NCI-H748 (cell line): ENCODE measurements around the gene CDK5RAP1.
"Not testable (repeated sequence)": the region's sequence is repeated elsewhere in the genome, so short reads cannot be mapped to it uniquely, and the experiment has no call there.

Experiments
- DNase-seq: peaks from one replicate; lab custom pipeline; 2025; ENCODE audit not compliant: unreplicated experiment; lab: John Stamatoyannopoulos, UW

Gene CDK5RAP1, protein sequence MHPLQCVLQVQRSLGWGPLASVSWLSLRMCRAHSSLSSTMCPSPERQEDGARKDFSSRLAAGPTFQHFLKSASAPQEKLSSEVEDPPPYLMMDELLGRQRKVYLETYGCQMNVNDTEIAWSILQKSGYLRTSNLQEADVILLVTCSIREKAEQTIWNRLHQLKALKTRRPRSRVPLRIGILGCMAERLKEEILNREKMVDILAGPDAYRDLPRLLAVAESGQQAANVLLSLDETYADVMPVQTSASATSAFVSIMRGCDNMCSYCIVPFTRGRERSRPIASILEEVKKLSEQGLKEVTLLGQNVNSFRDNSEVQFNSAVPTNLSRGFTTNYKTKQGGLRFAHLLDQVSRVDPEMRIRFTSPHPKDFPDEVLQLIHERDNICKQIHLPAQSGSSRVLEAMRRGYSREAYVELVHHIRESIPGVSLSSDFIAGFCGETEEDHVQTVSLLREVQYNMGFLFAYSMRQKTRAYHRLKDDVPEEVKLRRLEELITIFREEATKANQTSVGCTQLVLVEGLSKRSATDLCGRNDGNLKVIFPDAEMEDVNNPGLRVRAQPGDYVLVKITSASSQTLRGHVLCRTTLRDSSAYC

DNA sequence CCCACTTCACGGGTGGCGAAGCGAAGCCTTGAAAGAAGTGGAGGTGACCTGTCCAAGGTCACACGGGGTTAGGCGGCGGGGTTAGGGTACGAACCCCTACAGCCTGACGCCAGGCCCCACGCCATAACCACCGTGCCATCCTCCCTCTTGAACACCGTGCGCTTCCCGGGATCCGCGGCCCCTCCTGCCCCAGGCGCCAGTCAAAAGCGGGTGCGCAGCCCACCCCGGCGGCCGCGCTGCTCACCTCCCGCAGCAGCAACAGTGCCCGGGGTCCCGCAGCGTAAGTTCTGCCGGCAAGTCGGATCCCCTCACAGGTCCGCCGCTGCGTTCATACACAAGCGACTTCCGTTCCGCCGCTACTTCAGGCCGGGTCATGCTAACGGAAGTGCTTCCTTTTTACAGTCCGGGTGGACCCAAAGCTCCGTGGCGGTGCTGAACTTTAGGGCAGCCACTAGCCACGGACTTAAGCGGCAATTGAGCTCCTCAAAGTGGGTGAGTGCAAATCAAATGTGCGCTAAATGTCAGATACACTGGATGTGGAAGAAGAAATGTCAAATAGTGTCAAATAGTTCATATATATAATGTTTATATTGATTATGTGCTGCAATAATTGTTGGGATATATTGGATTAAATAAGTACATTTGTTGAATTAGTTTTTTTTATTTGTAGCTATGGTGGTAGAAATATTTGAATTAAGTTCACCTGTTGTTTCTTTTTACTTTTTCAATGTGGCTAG is at the start of gene CDK5RAP1:
Gene CDK5RAP1, minus strand, starts transcription at position 336 of the 737 bp plus-strand sequence. CDS start 4,455 bp downstream, outside the sequence.
- DNase-seq = peak; percentile 94

- DNase-seq = no peak
Observed at GRCh38 chr20:33450867-33451266, 49.5 kb upstream of the CDK5RAP1 start.

GRCh38 chr20:33445881-33446625 is 44.7 kb upstream of the CDK5RAP1 start:
- no peak for DNase-seq

DNA sequence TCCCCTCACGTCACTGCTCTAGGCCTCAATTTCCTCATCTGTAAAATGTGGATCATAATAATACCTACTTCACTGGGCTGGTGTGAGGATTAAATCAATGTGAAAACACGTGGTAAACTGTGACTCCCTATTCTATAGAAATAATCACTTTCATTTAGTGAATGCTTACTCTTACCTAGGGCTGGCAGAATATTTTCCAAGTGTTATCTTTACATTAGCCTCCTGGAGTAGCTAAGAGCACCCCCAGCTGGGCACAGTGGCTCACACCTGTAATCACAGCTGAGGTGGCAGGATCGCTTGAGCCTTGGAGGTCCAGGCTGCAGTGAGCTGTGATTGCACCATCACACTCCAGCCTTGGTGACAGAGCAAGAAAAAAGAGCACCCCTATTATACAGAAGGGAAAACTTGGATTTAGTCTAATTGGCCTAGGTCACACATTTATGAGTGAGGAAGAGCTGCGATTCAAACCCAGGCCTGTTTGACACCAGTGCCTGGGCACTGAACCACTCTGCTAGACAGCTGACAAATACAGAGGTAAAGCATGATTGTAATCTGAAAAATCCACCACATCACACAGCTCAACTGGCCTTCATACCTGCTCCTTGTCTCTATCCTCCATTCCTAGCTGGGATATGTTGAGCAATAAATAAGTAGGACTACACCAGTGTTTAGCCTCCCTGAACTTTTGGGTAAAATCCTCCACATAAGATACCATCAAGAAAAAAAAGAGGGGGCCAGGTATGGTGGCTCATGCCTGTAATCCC is 43.7 kb upstream of the CDK5RAP1 start:
- DNase-seq = peak; percentile 26

DNA sequence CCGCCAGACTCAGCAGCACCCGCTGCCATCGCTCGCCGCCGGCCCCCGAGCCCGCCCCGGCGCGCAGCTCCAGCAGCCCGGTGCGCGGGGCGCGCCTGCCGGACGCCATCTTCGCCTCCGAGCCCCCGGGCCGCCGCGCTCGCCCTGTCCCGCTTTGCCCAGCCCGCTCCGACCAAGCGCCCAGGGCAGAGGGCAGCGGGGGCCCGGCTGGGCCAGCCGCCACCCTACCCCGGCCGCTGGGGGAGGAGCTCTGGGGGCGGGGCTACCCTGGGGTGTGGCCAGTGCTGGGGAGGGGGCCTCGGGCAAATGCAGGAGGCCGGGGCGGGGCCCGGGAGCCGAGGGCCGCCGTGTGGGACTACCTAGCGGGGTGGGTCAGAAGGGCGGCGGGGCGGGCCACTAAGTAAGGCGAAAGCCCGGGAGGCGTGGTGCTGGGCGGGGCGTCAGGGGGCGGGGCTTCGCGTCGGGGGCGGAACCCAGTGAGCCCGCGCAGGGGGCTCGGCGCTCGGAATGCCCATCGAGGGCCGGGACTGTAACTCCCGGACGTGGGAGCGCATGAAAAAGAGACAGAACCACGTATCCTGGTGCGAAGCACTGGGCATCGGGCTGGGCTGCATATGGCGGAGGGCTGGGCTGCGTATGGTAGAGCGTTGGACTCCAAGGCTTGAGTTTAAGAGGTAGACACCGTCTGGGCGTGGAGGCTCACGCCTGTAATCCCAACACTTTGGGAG is 42.4 kb upstream of the CDK5RAP1 start, which contains the start of gene SNTA1:
Gene SNTA1, minus strand, starts transcription at position 252 of the 728 bp plus-strand sequence. Its CDS starts 143 bp downstream, at position 109.
- peak; percentile 90 for DNase-seq

GRCh38 chr20:33443006-33443511 is 41.7 kb upstream of the CDK5RAP1 start:
- DNase-seq = peak; percentile 68

- DNase-seq = no peak
Observed at GRCh38 chr20:33442136-33443005, 41.1 kb upstream of the CDK5RAP1 start.

- DNase-seq = peak; percentile 28
Observed at GRCh38 chr20:33441142-33441955, 40.0 kb upstream of the CDK5RAP1 start.

GRCh38 chr20:33440562-33440961 is 39.2 kb upstream of the CDK5RAP1 start:
- not testable (repeated sequence) for DNase-seq

DNA sequence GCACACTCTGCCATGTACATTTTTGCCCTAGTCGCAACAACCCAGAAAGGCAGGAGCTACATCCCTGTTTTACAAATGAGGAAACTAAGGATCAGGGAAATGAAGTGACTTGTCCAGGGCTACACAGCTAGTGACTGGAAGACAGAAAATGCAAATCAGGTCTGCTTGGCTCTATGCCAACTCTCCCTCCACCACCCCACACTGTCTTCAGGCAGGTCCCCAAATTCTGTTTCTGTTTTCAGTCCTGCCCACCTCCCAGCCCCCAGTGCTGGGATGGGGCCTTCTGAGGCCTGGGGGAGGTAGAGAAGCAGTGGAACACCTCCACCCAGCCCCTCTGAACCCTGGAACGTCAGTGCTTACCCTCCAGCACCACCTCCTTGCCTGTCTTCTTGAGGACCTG is 37.2 kb upstream of the CDK5RAP1 start:
- DNase-seq = no peak

DNA sequence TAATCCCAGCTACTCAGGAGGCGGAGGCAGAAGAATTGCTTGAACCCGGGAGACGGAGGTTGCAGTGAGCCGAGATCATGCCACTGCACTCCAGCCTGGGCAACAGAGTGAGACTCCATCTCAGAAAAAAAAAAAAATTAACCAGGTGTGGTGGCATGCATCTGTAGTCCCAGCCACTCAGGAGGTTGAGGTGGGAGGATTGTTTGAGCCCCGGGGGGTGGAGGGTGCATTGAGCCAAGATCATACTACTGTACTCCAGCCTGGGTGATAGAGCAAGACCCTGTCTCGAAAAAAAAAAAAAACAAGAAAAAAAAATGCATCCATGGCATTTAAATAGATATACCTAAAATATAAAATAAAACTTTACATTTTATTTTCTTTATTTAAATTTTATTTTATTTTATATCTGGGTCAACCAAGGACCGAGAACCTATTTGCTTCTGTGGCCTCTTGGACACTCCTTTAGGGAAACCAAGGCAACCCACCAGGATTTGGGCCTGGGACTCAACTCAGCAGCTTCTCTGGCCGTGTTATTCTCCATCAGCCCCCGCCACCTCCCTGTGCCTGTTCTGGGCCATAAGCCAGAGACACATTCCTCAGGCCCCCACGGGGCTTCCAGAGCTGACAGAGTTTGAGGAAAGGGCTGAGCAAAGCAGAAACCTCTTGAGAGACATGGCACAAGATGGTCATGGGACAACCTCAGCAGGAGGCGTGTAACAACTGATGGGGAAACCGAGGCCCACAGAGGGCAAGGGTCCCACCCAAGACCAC is 36.0 kb upstream of the CDK5RAP1 start:
- DNase-seq = no peak

- DNase-seq = no peak
Observed at GRCh38 chr20:33434434-33434833, 33.1 kb upstream of the CDK5RAP1 start.

DNA sequence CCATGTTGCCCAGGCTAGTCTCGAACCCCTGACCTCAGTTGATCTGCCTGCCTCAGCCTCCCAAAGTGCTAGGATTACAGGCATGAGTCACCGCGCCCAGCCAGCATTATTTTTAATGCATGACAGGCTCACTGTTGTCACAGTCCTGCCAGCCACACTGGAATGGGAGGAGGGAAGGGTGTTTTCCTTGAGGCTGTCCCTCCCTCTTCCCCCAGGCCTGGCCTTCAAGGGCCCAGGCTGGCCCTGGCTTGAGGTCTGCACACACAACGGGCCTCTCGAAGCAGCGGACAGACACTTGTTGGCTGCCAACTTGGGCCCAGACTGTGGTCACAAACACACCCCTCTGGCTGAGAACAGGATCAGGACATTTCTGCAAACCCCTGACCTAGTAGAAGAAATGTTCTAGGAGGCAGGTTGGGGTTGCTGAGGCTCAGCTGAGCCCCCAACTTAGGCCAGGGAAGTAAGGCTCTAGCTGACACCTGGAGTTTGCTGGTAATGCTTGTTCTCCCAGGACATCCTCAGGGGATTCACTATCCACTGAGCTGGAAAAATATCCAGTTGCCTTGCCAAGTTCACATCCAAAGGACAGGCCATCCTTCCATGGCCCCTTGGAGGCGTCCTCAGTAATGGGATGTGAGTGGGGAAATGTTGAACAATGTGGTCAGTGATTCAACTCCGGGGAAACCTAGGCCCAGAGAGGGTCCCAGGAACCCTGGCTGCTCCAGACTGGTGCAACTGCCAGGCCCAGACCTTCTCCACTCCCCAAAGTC is 32.3 kb upstream of the CDK5RAP1 start:
- no peak for DNase-seq

DNA sequence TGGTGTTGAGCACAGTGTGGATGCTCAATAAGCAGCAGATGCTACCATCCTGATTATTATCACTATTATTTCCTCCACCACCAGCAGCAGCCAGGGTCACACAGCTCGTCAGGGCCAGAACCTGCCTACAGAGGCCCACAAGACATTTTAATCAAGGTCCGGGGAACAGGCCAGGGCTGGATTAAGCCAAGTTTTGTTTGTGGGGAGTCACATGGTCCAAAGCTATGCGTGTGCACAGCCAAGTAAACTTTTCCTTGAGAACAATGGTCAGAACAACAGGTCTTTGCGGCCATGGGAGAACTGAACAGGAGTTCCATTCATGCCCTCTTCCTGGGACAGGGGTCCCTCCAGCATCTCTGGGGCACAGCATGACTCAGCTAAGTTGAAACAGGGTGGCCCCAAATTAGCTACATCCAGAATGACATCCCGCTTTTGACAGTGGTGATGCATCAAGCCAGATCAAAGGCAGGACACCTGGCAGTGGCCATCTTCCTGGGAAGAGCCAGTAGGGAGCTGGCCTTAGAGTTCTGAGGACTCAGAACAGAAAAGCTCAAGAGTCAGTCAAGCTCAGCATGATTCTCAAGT is 30.6 kb upstream of the CDK5RAP1 start:
- no peak for DNase-seq

GRCh38 chr20:33423875-33424274 is 22.6 kb upstream of the CDK5RAP1 start:
- not testable (repeated sequence) for DNase-seq
